ENCODE results near the gene FMNL2.

FMNL2 gene

DNA sequence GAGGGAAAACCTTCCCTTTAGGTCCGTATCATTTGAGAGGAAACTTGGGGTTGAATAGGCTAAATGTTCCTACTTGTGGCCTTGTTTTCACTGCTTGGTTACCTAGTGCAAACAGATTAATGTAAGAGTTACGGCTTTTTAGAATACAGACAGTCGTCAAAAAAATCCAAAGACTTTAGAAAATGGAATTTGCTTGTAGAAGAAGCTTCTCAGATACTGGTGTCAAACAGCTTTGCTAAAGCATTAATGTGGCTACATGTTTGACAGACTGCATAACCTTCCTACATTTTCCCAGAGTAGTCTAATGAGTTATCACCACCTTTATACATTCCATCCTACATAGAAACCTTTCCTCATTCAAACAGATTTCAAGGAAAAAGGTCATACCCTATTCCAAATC, 114.6 kb downstream of the FMNL2 start:
- Histone ChIP-seq H3K36me3 (ENCODE audit: control insufficient read depth, insufficient read depth, low read length) (no peaks in the 10 kb centered on the region), H3K27ac (ENCODE audit: low read depth, low read length, severe bottlenecking) (no peak overlapping the region), H3K9me3 (ENCODE audit: control insufficient read depth, low read length) (no peaks in the 10 kb centered on the region), H3K4me1 (ENCODE audit: control insufficient read depth, insufficient read depth, low read length, poor library complexity, severe bottlenecking) (peaks cover 9% of the 10 kb centered on the region), H3K4me3 (ENCODE audit: extremely low read depth, insufficient read depth, low read length, poor library complexity, severe bottlenecking) (no peak overlapping the region)
- 81 to 86% methylated on average over 2 of the region's 3 CpGs for WGBS, 2 experiments (ENCODE audit: insufficient coverage in 2 of 2)

DNA sequence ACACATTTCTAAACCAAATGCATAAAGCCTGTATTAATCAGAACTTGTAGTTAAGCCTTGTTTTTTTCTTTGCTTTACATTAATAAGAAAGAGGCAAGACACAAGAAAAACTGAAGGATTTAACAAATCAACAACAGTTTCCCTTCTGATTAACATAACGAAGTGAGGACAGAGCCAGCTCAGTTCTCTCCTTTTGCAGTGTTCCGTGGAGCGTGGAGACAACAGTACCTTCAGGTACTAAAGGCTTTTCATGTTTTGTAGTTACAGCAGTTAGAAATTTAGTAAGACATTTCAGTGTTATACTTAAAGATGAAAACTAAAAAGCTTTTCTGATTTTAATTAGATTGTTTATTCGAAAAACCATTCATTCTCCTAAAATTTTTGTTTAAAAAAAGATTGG, 115.2 kb downstream of the FMNL2 start:
- Histone ChIP-seq H3K4me1 (ENCODE audit: control insufficient read depth, insufficient read depth, low read length, poor library complexity, severe bottlenecking) (peaks cover 9% of the 10 kb centered on the region), H3K36me3 (ENCODE audit: control insufficient read depth, insufficient read depth, low read length) (no peaks in the 10 kb centered on the region), H3K27ac (ENCODE audit: low read depth, low read length, severe bottlenecking) (no peak overlapping the region), H3K4me3 (ENCODE audit: extremely low read depth, insufficient read depth, low read length, poor library complexity, severe bottlenecking) (no peak overlapping the region), H3K9me3 (ENCODE audit: control insufficient read depth, low read length) (no peaks in the 10 kb centered on the region)
- WGBS, 2 experiments (ENCODE audit: insufficient coverage in 2 of 2) = 82% methylated on average over 1 of the region's 4 CpGs; no CpG with 5 or more reads in 1 of the 2 experiments

- H3K27ac ChIP-seq (ENCODE audit: low read depth, low read length, severe bottlenecking) = peak overlapping the region; percentile 86
- 37 to 75% methylated on average over 2 to 5 of the region's 13 CpGs for WGBS, 2 experiments (ENCODE audit: insufficient coverage in 2 of 2)
- no peaks in the 10 kb centered on the region for H3K9me3 ChIP-seq (ENCODE audit: control insufficient read depth, low read length)
These were observed 117.4 kb downstream of the FMNL2 start for GRCh38 chr2:152452256-152452973.

DNA sequence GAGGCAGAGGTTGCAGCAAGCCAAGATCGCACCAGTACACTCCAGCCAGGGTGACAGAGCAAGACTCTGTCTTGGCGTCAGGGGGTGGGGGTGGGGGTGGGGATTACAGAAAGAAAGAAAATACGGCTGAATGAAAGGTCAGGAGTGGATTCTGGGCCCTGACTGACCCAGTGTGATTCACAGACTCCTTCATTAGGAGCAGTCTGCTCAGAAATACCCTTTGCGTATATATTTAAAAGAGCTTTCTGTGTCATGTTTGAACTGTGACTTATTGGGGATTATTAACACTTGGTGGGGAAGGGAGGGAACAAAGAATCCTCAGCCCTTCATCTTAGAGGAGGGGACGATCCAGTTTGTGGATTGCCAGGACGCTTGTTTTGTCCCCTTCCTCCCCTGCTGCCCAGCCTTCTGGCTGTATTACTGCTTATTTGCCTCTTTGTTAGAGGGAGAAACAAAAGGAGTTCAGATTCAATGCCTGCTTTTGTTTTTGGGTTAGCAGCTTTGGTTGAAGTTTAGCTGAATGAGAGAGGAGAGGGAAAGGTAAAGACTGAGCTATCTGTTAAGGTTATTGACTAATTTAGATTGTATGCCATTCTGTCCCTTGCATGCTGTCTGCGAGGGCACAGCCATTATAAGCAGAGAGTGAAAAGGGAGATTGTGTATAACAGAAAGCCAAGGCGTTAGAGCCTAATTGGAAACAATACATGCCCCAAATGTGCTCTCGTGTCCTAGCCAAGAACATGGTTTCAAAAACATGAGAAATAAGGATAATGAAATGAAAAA, 118.3 kb downstream of the FMNL2 start:
- Histone ChIP-seq H3K4me1 (ENCODE audit: control insufficient read depth, insufficient read depth, low read length, poor library complexity, severe bottlenecking) (no peaks in the 10 kb centered on the region), H3K36me3 (ENCODE audit: control insufficient read depth, insufficient read depth, low read length) (no peaks in the 10 kb centered on the region), H3K27ac (ENCODE audit: low read depth, low read length, severe bottlenecking) (peak overlapping the region; percentile 86), H3K9me3 (ENCODE audit: control insufficient read depth, low read length) (no peaks in the 10 kb centered on the region), H3K4me3 (ENCODE audit: extremely low read depth, insufficient read depth, low read length, poor library complexity, severe bottlenecking) (no peak overlapping the region)
- 51 to 53% methylated on average over 2 to 4 of the region's 9 CpGs for WGBS, 2 experiments (ENCODE audit: insufficient coverage in 2 of 2)

More at GRCh38 chr2:152452256-152452973, 117.4 kb downstream of the FMNL2 start:
- Histone ChIP-seq H3K4me1 (ENCODE audit: control insufficient read depth, insufficient read depth, low read length, poor library complexity, severe bottlenecking) (no peaks in the 10 kb centered on the region), H3K36me3 (ENCODE audit: control insufficient read depth, insufficient read depth, low read length) (no peaks in the 10 kb centered on the region), H3K4me3 (ENCODE audit: extremely low read depth, insufficient read depth, low read length, poor library complexity, severe bottlenecking) (no peak overlapping the region)

DNA sequence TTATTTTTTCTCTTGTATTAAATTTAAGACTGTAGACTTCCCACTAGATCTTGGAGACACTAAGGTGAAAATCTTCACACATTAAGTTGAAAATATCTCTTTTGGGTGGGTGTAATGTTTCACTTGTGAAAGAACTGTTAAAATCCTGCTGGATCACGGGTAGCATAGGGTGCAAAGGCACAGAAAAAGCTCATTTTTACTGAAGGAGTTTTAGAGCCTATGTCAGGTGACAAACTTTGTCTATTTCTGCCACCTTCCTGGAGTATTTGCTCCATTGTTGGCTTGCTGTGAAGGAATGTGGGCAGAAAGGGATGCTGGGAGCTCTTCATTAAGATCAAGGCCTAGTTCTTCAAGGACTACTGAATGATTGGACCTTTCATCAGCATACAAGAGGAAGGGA, 119.4 kb downstream of the FMNL2 start:
- Histone ChIP-seq H3K9me3 (ENCODE audit: control insufficient read depth, low read length) (no peaks in the 10 kb centered on the region), H3K36me3 (ENCODE audit: control insufficient read depth, insufficient read depth, low read length) (no peaks in the 10 kb centered on the region), H3K4me3 (ENCODE audit: extremely low read depth, insufficient read depth, low read length, poor library complexity, severe bottlenecking) (no peak overlapping the region), H3K4me1 (ENCODE audit: control insufficient read depth, insufficient read depth, low read length, poor library complexity, severe bottlenecking) (no peaks in the 10 kb centered on the region), H3K27ac (ENCODE audit: low read depth, low read length, severe bottlenecking) (no peak overlapping the region)
- 86 to 100% methylated on average over 1 of the region's 1 CpG for WGBS, 2 experiments (ENCODE audit: insufficient coverage in 2 of 2)

DNA sequence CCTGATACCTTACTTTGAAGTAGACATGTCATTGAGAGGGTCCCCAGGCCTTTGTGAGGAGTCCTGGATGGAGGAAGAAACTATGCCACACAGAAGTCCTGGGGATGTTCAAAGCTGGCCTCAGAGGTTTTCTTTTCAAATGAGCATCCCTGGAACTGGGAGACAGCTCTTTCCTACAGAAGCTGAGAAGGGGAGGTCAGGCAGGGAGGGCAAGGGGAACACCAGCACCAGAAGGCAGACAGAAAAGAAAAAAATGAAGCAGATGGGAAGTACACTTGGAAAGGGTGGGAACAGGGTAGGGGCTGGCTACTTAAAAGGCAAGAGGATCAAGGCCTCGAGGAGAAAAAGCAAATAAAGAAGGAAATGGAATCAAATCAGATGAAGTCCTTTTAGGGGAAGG, 120.0 kb downstream of the FMNL2 start:
- Histone ChIP-seq H3K4me3 (ENCODE audit: extremely low read depth, insufficient read depth, low read length, poor library complexity, severe bottlenecking) (no peak overlapping the region), H3K4me1 (ENCODE audit: control insufficient read depth, insufficient read depth, low read length, poor library complexity, severe bottlenecking) (no peaks in the 10 kb centered on the region), H3K9me3 (ENCODE audit: control insufficient read depth, low read length) (no peaks in the 10 kb centered on the region), H3K27ac (ENCODE audit: low read depth, low read length, severe bottlenecking) (no peak overlapping the region), H3K36me3 (ENCODE audit: control insufficient read depth, insufficient read depth, low read length) (no peaks in the 10 kb centered on the region)
- 90% methylated on average over 1 of the region's 1 CpG; no CpG with 5 or more reads in 1 of the 2 experiments for WGBS, 2 experiments (ENCODE audit: insufficient coverage in 2 of 2)

DNA sequence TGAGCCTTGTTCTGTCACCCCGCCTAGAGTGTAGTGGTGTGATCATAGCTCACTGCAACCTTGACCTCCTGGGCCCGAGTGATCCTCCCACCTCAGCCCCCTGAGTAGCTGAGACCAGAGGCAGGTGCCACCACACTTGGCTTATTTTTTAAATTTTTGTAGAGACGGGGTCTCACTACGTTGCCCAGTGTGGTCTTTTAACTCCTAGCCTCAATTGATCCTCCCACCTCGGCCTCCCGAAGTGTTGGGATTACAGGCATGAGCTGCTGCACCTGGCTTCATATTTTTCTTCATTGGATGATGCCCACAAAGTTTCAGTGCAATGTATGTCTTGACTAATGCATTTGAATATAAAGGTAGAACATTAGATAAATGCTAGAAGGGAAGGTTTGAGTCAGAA, 120.8 kb downstream of the FMNL2 start:
- 91 to 97% methylated on average over 4 to 6 of the region's 6 CpGs for WGBS, 2 experiments (ENCODE audit: insufficient coverage in 2 of 2)
- Histone ChIP-seq H3K4me3 (ENCODE audit: extremely low read depth, insufficient read depth, low read length, poor library complexity, severe bottlenecking) (no peak overlapping the region), H3K9me3 (ENCODE audit: control insufficient read depth, low read length) (no peaks in the 10 kb centered on the region), H3K27ac (ENCODE audit: low read depth, low read length, severe bottlenecking) (no peak overlapping the region), H3K36me3 (ENCODE audit: control insufficient read depth, insufficient read depth, low read length) (no peaks in the 10 kb centered on the region), H3K4me1 (ENCODE audit: control insufficient read depth, insufficient read depth, low read length, poor library complexity, severe bottlenecking) (no peaks in the 10 kb centered on the region)

DNA sequence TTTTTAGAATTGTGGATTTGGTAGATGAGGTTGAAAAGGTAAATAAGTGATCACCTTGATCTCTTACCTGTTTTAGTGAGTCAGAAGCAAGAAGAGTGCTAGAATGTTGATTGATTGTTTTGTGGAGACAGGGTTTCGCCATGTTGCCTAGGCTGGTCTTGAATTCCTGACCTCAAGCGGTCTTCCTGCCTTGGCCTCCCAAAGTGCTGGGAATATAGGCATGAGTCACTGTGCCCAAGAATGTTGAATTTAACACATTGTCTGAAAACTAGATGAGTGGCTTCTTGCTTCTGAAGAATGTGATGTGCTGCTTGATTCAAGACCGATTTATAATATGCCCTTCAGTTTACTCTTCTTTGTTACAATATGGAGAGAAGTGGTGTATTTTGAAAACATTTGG, 121.3 kb downstream of the FMNL2 start:
- WGBS, 2 experiments (ENCODE audit: insufficient coverage in 2 of 2) = 92 to 100% methylated on average over 2 of the region's 3 CpGs
- no peaks in the 10 kb centered on the region for H3K36me3 ChIP-seq (ENCODE audit: control insufficient read depth, insufficient read depth, low read length)
- H3K4me1 ChIP-seq (ENCODE audit: control insufficient read depth, insufficient read depth, low read length, poor library complexity, severe bottlenecking) = no peaks in the 10 kb centered on the region
- no peak overlapping the region for H3K4me3 ChIP-seq (ENCODE audit: extremely low read depth, insufficient read depth, low read length, poor library complexity, severe bottlenecking)
- H3K27ac ChIP-seq (ENCODE audit: low read depth, low read length, severe bottlenecking) = no peak overlapping the region
- no peaks in the 10 kb centered on the region for H3K9me3 ChIP-seq (ENCODE audit: control insufficient read depth, low read length)

- no peak overlapping the region for H3K4me3 ChIP-seq (ENCODE audit: extremely low read depth, insufficient read depth, low read length, poor library complexity, severe bottlenecking)
- H3K27ac ChIP-seq (ENCODE audit: low read depth, low read length, severe bottlenecking) = no peak overlapping the region
- no peaks in the 10 kb centered on the region for H3K4me1 ChIP-seq (ENCODE audit: control insufficient read depth, insufficient read depth, low read length, poor library complexity, severe bottlenecking)
- WGBS, 2 experiments (ENCODE audit: insufficient coverage in 2 of 2) = 83 to 87% methylated on average over 3 to 5 of the region's 5 CpGs
- no peaks in the 10 kb centered on the region for H3K9me3 ChIP-seq (ENCODE audit: control insufficient read depth, low read length)
- H3K36me3 ChIP-seq (ENCODE audit: control insufficient read depth, insufficient read depth, low read length) = no peaks in the 10 kb centered on the region
These were observed 123.5 kb downstream of the FMNL2 start for GRCh38 chr2:152458441-152458940.

DNA sequence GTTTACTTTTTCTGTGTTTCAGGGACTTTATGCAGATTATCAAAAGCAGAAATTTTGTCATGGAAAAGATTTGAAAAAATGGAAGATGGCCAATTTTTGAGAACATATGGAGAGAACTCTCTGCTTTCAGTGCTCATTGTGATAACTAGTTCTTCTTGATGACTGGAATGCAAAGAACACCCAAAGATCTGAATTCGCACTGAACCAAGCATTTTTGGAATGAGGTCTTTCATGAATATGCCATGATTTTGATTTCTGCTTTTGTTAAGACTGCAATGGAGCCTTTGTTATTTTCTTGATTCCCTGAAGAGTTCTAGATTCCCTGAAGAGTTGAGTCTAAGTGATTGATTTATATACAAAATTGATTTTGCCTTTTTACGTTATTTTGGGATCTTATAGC, 124.1 kb downstream of the FMNL2 start:
- H3K4me3 ChIP-seq (ENCODE audit: extremely low read depth, insufficient read depth, low read length, poor library complexity, severe bottlenecking) = no peak overlapping the region
- no peak overlapping the region for H3K27ac ChIP-seq (ENCODE audit: low read depth, low read length, severe bottlenecking)
- H3K9me3 ChIP-seq (ENCODE audit: control insufficient read depth, low read length) = no peaks in the 10 kb centered on the region
- 86 to 100% methylated on average over 1 of the region's 2 CpGs for WGBS, 2 experiments (ENCODE audit: insufficient coverage in 2 of 2)
- no peaks in the 10 kb centered on the region for H3K4me1 ChIP-seq (ENCODE audit: control insufficient read depth, insufficient read depth, low read length, poor library complexity, severe bottlenecking)
- H3K36me3 ChIP-seq (ENCODE audit: control insufficient read depth, insufficient read depth, low read length) = no peaks in the 10 kb centered on the region

- Histone ChIP-seq H3K4me3 (ENCODE audit: extremely low read depth, insufficient read depth, low read length, poor library complexity, severe bottlenecking) (no peak overlapping the region), H3K27ac (ENCODE audit: low read depth, low read length, severe bottlenecking) (no peak overlapping the region), H3K36me3 (ENCODE audit: control insufficient read depth, insufficient read depth, low read length) (no peaks in the 10 kb centered on the region), H3K4me1 (ENCODE audit: control insufficient read depth, insufficient read depth, low read length, poor library complexity, severe bottlenecking) (peaks cover 6% of the 10 kb centered on the region), H3K9me3 (ENCODE audit: control insufficient read depth, low read length) (no peaks in the 10 kb centered on the region)
- 90 to 100% methylated on average over 2 to 4 of the region's 6 CpGs for WGBS, 2 experiments (ENCODE audit: insufficient coverage in 2 of 2)
These were observed 125.6 kb downstream of the FMNL2 start for GRCh38 chr2:152460567-152460966.

All from mesodermal cell (in vitro differentiated cells).